Hematopoietic multipotent progenitor cell treated with erythropoietin and hydrocortisone succinate and interleukin-3 and kit ligand, for 17 days (in vitro differentiated cells): ENCODE data around the gene GULP1.
"Not testable (repeated sequence)": the region's sequence is repeated elsewhere in the genome, so short reads cannot be mapped to it uniquely, and the experiment has no call there.

Source experiments
- DNase-seq: peaks from one replicate; pipeline ENCODE4 v3.0.0-alpha.2; 2015; ENCODE audit warnings: low spot score

Gene GULP1

DNA sequence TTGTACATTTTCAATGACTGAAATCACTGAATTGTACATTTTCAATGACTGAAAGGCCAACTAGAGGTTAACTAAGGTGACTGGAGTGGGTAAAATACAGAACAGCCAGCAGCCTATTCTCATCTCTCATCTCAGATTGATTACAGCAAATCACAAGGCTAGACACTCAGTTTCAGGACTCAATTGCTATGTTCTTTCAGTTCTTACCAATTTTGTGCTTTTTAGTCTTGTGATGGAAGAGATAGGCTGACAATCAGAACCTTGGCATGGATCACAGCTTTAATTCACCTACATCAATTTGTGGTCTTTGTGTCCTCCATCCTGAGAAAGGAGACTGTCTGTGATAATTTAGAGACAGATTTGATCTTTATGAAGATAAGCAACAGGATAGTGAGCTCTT lies 124.7 kb downstream of the GULP1 start:
- no peak for DNase-seq

DNA sequence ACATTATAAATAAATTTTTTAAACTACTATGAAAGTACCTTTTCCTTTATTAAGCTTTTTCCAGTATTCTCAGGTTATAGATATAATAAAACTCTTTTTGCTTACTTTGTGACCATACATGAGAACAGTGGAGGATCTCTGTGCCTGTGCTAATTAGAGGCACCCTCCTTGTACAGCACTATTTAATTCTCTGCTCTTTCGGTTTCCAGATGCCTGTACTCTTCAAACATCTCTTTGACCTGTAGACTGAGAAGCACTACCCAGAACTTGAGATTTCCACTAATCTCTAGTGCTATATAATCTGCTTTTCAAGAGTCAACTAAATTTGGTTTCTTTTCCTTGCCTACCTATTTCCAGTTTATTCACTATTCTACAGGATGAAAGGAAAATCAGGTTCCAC lies 131.1 kb downstream of the GULP1 start:
- DNase-seq = no peak

DNA sequence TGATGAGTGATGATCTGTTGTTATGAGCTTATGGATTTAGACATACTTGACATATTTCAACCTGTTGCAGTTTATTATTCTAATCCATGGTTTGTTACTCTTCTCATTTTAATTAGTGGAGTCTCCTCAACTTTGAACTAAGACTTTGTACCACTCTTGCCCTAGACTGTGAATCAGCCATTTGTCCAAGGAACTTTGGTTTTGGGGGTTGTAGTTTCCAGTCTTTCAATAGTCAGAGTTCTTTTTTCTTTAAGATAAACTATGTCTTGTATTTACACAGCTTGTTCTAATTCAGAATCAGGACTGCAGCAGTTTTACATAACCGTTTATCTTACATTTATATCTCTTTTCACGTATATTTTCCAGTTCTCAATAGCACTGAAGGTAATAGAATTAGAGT lies 133.6 kb downstream of the GULP1 start:
- DNase-seq = no peak

DNA sequence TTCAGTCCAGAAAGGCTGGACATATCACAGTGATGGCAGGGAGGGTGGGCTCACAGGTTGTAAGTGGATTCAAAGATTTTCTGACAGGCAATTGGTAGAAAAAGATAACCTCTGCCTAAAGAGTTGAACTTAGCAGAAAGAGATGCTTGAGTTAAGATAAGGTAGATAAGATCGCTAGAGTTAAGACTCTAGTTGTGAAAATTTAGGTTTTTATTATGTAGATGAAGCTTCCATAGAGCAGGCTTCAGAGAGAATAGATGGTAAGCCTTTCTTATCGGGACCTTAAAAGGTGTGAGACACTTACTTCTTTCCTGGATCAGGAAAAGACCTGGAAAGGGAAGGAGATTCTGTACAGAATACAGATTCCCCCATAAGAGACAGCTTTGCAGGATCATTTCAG lies 134.4 kb downstream of the GULP1 start:
- DNase-seq = no peak

DNA sequence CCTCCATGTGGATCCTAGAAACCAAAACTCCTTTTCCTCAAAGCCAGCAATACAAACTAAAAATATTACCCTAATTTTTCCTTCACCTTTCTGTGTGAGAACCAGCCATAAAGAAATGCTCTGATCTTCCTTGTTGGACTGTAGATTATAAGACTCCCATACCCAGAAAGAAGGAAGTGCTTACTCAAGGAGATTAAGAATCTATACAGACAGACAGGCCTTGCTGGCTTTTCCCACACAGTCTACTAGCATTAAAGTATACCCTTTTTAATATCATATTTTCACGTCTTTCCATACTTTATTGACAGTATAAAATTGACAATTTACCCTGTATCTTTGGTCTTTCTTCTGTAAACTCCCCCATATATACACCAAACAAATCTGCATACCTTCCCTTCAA lies 139.0 kb downstream of the GULP1 start:
- no peak for DNase-seq

DNA sequence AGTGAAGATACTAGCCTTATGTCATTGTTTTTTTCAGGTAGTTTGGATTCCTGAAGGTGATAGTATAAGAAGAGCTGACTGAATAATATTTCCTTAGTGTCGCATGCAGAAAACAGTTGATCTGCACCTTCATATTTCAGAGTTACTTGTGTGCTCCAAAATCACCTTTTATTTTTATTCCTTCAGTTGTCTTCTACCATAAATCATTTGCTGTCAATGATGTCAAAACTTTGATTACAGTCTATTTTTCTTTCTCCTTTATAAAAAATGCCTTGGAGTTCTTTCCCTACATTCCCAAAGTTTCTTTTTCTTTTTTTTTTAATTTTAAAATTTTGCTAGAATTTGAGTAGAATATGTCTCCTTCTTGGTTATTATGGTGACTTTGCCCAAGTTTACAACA lies 142.3 kb downstream of the GULP1 start:
- no peak for DNase-seq

DNA sequence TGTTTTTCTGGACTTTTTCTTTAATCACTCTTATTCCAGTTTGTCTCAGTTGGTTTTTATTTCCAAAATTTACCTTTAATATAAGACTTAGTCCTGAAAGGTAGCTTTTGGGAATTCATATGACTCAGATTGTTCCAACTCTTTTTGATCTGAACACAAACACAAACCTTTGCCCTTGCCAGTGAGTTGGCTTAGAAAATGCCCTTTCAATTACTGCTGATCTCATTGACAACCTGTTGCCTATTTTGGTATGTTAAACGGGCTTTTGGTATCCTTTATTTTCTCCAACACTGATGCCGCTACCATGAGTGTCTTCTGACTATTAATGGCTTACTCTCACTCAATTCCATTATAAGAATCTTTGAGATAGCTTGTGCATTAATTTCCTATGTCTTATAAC lies 143.4 kb downstream of the GULP1 start:
- DNase-seq = no peak

DNA sequence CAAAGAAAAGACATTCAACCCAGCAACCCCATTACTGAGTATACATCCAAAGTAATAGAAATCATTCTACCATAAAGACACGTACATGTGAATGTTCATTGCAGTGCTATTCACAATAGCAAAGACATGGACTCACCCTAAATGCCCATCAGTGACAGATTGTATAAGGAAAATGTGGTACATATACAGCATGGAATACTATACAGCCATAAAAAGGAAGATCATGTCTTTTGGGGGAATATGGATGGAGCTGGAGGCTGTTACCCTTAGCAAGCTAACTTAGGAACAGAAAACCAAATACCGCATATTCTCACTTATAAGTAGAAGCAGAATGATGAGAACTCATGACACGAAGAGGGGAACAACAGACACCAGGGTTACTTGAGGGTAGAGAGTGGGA lies 145.9 kb downstream of the GULP1 start:
- no peak for DNase-seq

DNA sequence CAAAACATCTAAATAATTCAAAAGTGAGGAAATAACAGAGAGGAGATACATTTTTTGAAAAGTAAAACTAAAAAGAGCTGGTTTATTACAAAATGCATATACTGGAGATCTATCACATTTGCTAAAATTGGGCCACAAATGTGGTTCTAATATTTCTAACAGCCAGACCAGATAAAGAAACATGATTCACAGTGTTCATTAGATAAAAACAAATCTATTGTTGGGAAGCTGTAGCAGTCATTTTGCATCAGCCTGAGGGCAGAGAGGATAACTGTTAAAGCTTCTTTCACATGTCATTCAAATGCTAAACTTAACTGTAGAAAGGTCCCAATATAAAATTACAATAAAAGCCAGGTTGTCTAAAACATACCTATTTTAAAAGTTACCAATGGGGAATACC lies 148.3 kb downstream of the GULP1 start:
- DNase-seq = no peak

DNA sequence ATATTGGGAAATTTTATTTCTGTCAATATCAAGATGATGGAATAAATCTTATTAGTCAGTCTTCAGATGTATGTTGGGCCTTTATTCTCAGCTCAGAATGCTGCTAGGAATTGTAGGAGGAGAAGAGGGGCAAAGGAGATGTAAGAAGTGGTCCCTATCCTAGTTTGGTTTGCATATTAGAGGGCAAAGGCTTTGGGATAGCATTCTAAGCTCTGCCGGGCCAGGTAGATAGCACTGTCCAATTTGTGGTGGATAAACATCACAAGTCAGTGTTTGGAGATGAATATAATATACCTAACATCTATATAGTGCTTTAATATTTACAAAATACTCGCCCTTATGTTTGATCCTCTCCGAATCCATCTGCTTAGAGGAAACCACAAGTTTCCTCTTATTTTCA lies 149.2 kb downstream of the GULP1 start:
- no peak for DNase-seq

DNA sequence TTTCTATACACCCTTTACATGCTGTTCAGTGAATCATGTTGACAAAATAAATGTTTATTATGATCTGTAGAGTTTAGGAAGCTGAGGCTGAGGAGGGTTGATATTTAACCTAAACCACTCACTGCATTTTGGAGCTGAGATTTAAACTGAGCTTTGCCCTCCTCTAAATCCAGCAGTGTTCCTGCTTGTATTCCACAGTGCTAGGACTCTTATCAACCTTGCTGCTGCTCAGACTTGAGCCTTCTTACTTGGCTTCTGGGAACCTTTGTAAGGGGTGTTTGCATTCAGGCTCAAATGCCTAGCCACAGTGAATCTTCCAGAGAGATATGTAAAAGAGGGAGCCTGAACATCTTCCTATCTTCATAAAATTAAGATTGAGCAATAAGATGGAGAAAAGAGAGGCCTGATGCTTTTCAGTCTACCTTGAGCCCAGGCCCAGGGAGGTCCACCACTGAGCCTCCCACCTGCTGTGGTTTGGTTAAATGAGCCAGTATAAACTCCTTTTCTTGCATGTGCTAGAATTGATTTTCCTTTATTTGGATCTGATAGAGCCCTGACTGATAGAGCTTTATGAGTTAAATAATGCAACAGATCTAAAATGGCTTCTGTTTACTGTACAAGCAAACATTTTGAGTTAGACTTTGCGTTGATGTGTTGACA lies 149.7 kb downstream of the GULP1 start:
- no peak for DNase-seq

DNA sequence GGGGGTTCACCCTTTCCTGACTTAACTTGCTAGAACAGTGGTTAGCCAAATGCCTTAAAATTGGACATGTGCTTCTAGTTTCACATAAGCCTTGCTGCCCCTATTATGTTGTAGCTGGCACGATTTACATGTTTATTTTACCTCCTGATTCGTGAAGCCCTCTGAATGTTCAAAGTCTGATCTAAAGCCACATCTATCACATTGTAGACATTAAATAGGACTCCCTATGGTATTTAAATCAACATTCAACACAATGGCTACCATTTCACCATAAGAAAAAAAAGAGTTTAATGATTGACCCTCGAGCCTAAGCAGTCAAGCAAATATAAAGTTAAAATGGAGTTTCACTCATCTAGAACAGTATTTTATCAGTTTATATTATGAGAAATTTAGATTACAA lies 151.5 kb downstream of the GULP1 start:
- DNase-seq = no peak

DNA sequence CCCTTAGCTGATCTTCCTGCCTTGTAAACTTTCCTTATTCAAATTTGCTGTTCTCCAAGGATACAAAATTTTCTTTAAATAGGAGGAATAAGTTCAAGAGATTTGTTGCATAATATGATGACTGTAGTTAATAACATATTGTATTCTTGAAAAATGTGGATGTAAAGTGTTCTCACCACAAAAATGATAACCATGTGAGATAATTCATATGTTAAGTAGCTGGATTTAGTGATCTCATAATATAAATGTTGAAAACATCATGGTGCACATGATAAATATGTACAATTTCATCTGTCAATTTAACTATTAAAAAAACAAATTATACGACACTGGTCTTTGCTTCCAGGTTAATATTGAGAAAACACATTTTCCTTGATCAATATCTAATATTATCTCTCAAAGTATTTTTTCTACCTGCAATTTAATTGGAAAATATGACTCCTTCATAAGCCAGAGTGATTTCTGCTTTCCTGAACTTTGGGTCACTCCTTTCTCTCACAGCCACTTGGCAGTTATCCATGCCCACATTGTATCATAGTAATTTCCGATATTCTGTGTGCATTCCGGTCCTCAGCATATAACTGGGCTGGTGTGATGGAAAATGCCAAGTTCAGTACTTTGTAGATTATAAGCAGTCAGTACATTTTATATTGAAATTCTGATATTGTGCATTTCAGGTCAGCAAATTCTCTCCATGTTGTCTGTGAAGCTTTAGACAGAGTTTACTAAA lies 152.6 kb downstream of the GULP1 start:
- no peak for DNase-seq

DNA sequence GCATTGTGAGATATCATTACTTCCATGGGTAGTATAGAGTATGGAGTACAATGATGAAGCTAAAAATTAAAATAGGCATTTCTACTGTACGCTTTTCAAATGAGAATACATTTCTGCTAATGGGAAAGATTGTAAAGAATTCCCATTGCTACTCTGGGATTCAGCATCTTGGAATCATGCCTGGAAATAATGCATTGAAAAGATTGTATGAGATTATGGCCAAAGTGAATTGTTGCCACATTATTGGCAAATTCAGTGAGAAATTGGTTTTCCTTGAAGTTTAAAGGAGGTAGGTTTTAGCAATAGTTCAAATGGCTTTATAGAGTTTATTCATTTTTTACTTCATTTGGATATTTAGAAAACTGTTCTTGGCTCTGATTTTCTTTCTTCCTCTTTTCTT lies 157.9 kb downstream of the GULP1 start:
- DNase-seq = no peak

DNA sequence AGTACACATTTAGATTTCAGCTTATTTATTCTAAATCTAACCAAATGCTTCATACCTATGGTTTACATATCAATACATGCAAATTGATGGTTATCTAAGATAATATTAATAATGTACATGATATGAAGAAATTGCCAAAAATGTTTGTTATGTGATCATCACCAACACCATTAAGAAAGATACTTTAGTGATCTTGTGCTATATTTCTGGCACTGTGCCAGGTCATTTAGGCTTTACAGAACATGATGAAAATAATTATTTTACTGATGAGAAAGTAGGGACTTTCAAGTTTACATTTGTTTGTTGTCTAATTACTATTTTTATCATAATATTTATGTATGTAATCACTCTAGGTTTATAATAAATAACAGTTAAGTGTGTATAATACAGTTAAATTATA lies 158.3 kb downstream of the GULP1 start:
- peak; percentile 20 for DNase-seq

DNA sequence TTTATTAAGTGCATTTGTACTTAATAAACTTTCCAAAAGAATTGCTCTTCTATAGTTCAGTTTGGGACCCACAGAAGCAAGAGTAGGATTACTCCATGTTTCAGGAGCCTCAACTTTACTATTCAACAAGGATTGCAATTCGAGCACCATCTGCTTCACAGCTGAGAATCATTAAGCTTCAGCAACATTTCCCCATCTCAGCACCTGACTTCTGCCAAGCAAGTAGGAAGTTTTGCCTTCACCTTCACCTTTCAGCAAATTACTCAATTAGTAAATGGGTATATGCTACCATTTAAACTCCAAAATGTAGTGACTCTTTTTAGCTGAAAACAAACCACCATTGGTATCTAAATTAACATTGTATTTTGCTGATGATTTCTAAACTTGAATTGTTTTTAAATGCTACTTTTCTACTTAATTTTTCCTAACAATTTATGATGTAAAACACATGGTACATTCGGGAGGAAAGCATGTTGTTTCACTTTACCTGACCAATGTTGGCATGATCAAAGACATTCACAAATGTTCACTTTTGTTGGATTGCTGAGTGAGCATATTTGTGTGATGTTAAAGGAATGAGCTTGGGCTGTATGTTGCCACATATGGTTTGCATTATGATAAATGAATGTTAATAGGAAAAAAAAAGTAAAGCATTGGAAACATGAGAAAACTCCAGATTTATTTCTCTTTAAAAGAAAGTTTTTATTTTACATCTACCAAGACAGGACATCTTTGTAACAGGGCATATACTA lies 159.2 kb downstream of the GULP1 start:
- no peak for DNase-seq

DNA sequence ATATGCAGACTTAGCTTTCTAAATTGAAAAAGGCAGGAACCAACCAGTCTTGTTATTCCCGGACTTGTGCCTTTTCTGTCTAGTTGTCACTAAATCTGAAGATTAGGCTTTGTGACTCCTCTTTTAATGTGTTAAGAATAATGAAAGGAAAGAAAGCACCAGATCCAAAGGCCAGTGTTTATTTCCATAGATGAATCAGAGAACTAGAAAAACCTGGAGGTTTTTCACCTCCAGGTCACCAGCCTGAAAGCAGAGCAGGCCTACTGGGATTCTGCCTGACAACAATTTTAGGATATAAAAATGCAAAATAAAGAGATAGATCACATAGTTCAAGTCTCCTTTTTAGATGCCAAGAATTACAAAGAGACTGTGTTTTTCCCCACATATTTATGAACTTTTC lies 160.4 kb downstream of the GULP1 start:
- DNase-seq = no peak

DNA sequence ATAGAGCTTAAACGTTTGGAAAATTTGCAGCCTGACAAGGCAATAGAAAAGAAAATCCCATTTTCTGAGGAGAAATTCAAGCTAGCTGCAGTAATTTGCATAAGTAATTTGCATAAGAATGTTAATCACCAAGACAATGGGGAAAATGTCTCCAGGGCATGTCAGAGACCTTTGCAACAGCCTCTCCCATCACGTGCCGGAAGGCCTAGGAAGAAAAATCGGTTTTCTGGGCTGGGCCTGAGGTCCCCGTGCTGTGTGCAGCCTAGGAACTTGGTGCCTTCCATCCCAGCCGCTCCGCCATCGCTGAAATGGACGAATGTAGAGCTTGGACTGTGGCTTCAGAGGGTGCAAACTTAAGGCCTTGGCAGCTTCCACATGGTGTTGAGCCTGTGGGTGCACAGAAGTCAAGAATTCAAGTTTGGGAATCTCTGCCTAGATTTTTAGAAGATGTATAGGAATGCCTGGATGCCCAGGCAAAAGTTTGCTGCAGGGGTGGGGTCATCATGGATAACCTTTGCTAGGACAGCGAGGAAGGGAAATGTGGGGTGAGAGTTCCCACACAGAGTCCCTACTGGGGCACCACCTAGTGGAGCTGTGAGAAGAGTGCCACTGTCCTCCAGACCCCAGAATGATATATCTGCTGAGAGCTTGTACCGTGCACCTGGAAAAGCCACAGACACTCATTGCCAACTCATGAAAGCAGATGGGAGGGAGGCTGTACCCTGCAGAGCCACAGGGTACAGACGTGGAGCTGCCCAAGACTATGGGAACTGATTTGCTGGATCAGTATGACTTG lies 164.6 kb downstream of the GULP1 start:
- no peak for DNase-seq

DNA sequence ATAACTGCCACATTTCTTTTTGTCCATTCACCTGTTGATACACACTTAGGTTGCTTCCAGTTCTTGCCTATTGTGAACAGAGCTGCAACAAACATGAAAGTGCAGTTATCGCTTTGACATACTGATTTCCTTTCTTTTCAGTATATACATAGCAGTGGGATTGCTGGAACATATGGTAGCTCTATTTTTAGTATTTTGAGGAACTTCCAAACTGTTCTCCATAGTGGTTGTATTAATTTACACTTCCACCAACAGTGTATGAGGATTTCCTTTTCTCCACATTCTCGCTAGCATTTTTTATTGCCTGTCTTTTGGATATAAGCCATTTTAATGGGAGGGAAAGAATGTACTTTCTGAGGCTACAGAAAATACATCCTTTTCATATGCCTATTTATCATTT lies 167.4 kb downstream of the GULP1 start:
- DNase-seq = no peak

DNA sequence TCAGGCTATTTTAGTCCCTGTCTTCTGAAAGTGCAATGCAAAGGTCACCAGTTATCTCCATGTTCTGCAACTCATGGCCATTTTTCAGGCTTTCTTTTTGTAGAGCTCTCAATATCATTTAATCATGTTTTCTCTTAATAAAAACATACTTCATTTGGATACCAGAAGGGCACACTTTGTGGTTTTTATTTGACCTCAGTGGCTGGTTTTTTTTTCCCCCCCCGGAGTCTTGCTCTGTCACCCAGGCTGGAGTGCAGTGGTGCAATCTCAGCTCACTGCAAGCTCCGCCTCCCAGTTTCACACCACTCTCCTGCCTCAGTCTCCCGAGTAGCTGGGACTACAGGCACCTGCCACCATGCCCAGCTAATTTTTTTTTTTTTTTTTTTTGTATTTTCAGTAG lies 174.4 kb downstream of the GULP1 start:
- DNase-seq = not testable (repeated sequence)

DNA sequence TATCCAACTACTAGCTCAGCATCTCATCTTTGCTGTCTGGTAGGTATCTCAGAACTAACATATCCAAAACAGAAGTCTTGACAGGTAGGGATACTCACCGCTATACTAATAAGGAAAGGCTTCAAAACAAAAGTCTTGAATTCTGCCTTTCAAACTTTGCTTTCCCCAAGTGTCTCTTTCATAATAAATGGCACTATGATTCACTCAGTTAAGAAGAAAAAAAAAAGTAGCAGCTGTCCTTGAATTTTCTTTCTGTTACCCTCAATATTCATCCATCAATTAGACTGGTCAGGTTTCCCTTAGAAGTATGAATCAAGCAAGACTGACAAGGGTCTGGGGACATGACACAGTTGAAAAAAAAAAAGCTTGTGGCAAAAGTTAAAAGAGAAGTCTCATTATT lies 175.1 kb downstream of the GULP1 start:
- no peak for DNase-seq

DNA sequence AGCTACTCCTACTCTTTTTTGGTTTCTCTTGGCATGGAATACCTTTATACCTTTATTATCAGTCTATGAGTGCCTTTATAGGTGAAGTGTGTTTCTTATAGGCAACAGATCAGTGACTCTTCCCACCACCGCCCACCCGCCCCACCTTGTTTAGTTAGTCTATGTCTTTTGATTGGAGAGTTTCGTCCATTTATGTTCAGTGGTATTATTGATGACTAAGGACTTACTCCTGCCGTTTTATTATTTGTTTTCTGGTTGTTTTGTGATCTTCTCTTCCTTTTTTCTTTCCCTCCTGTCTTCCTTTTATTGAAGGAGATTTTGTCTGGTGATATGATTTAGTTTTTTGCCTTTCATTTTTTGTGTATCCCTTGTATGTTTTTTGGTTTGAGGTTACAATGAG lies 179.5 kb downstream of the GULP1 start:
- DNase-seq = no peak

DNA sequence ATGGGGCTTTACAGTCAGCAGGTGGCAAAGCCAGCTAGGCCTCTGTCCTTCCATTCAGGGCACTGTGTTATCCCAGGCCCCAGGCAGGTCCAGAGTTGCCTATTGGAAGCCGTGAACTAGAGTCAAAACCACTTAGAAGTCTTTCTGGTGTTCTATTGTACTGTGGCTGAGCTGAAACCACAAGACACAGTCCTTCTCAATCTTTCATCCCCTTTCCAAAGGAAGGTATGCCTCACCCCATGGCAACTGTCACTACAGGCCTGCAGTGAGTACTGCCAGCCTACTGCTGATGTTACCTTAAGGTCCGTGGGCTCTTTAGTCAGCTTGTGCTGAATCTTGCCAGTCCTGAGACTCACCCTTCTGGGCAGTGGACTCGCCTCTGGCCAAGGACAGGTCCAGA lies 181.6 kb downstream of the GULP1 start:
- no peak for DNase-seq
